Effector CD4-positive, alpha-beta T cell (primary cell): ENCODE measurements around the gene TRIO.

Experiments
- DNase-seq: peaks from one replicate; pipeline ENCODE4 v3.0.0-alpha.2; 2020

Gene TRIO

DNA sequence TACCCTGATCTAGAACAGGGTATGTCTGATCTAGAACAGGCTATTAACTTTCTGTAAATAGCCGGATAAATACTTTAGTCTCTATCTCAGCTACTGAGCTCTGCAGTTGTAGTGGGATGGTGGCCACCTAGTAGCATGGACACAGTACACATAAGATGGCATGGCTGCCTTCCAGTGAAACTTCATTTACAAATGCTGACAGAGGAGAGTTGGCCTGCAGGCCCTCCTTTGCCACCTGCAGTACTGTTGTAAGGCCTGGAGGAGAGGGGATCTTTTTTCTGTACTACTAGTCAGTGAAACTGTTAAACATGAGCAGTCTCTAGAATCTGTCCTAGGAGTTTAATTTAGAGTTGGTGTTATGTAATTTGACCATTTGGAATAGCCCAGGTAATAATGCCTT, 86.0 kb downstream of the TRIO start:
- DNase-seq = no peak

DNA sequence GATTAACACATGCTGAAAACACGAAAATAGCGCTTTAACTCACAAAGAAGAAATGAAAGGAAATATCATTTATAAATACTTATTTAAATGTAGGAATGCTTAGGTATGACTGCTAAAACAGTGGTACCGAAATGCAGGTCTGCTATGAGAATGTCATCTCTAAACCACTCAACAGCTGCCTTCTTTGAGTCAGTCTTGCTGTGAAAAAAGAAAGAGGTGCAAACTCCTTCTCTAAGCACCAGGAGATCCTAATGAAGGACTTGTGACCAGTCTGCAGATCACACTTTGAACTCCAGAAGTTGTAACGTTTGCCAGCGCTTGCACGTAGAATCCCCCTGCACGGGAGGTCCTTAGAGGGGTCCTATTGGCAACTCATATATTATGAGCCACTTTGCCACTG, 86.6 kb downstream of the TRIO start:
- no peak for DNase-seq

DNA sequence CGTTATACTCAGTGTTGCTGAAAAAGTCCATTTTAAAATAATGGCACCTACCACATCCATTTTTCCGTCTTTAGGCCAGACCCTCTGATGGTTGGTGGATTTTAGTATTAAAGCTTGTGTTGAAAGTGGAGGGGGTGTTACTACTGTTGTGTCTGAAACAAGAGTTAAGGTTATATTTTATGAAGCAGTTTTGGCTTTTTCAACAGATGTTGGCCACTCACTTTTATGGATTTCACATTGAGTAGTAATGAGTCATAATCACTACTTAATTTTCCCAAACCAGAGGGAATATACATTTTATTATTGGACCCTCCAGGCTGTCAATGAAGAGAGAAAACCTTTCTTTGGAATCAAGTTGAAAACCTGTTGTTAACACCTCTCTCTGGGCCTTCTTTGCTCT, 88.0 kb downstream of the TRIO start:
- DNase-seq = no peak

DNA sequence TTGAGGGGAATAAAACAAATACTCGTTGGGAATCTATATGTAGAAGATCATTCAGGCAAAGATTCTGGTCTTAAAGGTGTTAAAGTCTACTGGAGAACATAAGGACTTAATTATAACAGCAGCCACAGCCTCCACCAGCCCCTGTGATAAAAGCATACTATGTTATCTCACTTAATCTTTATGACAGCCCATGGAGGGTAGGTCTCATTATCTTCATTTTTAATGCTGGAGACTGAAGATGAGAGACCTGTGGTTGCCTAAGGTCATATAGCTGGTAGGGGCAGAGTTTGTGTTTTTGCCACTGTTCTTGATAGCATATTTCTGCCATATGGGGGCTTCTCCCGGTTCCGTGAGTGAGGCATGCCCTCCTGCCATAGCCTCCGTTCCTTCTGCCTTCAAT, 88.7 kb downstream of the TRIO start:
- DNase-seq = no peak

DNA sequence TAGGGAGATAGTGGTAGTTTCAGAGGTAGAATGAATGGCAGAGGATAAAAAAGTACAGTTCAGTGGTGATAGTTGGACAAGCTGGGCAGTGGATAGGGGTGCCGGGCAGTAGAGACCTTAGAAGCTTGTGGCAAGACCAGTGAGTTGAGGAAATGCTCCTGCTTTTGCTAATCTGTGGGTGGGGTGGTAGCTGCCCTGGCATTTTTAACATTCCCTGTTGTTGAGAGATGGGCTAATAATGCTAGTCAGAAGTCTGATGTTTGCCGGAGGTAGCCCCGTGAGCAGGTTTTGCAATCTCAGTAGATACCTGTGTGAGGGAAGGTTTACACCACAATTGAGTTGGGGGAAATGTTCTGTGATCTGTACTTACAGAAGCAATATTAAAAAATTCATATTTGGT, 91.1 kb downstream of the TRIO start:
- DNase-seq = no peak

DNA sequence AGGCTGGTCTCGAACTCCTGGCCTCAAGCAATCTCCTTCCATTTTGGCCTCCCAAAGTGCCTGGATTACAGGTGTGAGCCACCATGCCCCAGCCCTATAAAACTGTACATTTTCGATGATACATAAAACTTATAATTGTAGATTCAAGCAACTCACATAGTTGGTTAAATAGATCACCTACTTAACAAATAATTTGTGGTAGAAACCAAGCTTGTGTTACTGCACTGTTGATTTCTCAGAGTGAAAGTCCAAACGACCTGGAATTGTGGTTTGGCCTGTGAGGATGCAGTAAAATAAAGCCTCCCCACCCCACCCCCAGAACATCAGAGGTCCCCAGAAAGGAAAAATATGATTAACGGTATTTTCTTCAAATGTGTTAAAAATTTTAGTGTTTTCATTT, 92.7 kb downstream of the TRIO start:
- DNase-seq = no peak

DNA sequence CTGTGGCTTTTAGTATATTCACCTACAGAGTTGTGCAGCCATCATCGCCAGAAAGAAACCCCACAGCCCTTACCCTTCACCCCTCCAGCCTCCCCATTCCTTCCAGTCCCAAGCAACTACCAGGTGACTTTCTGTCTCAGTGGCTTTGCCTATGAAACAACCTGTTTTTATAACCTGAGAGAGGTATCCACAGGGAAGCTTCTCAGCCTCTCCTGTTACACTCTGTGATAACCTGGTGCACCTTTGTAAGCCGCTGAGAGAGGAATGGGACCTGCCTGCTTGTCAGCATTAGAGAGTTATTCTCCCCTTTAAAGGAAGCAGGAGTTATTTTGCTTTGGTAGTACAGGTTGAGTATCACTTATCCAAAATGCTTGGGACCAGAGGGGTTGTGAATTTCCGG, 93.6 kb downstream of the TRIO start:
- DNase-seq = no peak

DNA sequence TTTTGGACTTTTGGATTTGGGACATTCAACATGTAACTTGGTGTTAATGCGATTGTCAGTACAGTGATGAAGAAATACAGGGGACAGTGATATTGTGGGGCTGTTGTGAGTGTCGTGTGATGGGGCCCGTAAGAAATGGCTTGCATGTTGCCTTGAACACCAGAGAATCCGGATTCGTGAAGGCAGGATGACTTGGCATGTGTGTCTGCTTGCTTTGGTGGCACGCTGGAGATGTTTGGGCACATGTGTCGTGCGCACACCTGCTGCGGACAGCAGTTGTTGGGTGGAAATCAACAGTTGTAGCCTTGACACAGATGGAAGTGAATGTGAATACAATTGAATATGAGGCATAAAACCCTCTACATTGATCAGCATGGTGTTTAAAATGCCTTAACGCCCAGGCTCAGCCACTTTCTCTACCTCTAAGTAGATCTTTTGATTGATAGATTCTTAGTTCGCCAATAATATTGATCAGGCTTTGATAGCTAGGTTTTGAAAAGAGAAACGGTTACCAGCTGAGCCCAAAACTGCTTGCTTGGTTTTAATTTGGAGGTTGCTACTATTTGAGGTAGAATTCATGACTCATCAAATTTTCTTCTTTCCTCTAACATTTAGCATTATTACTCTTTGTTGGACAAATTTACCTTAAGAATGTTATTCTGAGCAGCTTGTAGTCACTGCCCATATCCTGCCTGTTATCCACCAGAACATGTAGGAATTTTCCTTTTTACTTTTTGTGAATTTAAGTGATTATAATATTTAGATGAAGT, 94.4 kb downstream of the TRIO start:
- no peak for DNase-seq

DNA sequence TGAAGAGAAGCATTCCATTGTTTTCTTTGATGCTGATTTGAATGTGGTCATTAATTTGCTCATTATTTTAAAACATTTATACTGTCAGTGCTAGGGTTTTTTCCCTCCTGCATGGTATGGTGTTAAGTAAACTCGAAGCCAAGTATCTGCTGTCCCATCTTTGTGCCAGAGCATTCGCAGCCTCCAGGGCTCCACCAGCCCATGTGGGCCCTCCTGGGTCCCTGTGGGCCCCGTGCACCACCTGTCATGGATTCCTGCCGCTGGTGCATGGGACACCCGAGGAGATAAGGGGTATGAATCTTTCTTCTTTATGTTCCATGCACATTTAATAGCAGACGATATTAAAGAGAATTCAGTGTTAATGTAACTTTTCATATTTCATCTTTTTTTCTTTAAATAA, 95.1 kb downstream of the TRIO start:
- DNase-seq = no peak

DNA sequence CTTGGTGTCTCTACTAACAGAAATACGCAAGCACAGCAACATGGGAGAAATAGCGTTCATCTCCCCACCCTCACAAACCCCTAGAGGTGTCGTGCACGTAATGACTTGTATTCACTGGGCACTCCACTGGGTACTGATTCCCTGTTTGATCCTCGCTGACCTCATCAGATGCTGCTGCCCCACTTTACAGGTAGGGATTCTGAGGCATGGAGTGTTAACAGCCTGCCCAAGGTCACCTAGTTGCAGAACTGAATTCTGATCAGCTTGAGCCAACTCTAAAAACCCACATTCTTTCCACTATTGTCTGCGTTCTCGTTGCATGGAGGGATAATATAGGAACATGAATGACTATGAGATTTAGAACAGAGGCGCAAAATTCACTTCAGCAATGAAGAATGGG, 96.3 kb downstream of the TRIO start:
- DNase-seq = no peak

DNA sequence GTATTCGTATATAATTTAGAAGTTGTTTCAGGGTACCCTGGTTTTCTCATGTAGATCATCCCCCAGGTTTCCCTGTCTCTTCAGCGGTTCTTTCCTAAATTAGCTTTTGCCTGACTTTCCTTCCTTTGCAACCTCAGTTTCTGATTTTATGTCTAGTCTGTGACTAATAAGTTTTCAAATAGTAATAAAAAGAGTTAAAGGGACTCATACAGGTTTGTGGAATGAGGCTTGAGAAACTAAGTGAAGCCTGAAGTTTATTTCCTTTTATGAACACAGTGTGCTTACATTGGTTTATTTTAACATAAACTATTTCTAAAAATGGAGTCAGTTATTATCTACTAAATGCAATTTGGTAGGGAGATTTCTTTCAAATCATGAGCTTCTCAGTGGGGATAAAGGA, 96.8 kb downstream of the TRIO start:
- no peak for DNase-seq

DNA sequence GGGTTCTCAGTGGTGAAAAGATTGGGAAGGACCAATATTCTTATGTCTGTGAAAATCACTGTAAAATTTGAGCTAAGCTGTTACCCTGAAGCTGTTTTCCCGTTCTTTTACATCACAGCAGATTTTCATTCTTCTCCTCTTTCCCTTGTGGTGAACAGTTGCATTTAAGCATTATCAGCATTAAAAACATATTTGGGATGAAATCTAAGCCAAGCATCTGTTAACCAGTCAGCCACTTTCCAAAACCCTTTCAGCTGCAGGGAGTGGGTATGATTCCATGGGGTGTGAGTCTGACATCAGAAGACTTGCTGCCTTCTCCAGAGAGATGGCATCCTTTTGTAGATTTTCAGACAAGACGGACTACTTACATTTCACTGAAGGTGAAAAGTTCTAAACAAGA, 97.2 kb downstream of the TRIO start:
- DNase-seq = no peak

DNA sequence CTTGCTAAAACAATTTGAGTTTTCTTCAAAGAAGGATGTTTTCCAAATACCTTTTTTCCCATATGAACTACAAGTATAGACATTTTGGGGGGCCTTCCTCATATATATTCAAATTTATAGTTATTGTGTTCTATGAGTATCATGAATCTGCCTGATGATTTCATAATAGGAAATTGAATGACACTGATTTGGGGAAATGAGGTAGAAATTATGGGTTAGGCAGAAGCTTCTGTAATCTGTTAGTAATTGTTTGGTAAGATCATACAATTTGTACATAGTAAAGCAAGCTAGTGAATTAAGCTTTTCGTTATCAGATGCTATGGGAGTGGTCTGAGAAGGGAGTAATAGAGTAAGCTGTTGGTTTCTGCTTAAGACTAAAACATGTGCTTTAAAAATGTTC, 98.0 kb downstream of the TRIO start:
- DNase-seq = no peak

DNA sequence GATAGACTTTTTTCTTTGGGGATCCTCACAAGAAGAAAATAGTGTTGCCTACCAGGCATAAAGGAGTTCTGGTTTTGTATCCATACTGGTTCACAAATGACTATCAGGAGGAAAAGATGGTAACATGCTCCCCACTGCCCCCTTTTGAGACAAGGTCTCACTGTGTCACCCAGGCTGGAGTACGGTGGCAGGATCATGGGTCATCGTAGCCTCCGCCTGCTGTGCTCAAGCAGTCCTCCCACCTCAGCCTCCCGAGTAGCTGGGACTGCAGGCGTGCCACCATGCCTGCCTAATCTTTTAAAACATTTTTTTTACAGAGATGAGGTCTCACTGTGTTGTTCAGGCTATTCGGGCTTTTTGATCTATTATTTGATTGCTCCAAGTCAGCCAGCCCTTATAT, 99.3 kb downstream of the TRIO start:
- DNase-seq = no peak

DNA sequence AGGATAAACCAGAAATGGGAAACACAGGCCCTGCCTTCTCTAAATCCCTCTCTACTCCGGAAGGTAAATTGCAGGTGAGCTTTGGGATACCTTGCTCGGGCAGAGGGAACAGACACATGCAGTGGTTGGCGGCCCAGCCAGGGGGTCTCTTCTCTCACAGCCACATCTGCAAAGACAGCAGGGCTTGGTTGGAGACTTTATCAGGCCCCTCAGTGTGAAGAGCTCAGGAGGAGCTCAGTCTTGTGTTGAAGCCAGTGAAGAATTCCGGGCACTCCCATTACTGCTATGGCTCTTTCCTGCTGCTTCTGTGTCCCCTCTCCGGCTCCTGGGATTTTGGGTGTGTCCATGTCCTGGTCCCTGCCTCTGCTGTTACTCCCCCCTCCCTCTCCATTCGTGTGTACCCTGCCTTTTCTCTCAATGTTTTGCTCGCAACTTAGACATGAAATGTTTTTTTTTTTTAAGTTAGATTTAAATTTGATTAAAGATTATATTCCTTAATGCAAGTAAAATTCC, 99.8 kb downstream of the TRIO start:
- DNase-seq = no peak

DNA sequence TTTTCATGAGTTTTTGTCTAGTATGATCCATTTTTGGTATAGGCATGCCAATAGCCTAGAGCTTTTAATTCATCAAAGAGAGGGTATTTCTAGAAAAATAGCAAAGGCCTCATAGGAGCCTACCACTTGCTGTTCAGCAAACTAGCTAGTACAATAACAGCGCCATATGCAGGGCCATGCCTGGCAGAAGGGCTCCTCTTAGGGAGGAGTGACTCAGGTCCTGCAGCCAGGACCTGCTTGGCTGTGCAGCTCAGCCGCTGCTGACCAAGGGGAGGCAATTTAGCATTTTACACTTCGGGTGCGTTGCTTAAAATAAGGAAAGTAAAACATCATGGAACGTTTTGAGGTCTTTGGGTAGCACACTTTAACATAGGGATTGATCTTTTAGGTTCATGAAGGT, 100.6 kb downstream of the TRIO start:
- no peak for DNase-seq

DNA sequence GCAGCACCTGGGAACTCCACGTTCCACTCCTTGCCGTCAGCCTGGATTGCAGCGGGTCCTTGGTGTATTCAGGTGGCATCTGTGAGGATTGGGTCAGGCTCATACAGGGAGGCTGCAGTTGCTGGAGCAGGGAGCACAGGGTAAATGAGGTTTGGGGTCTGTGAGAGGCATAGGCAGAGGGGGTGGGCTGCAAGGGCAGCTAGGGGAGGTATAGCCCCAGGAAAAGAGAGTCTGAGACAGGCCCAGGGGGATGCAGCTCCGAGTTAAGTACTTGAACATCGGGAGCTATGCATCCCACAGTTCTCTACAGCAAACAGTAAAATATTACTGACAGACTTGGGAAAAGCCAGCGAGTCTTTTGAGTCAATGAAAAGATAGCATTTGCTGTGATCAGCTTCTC, 101.6 kb downstream of the TRIO start:
- no peak for DNase-seq

DNA sequence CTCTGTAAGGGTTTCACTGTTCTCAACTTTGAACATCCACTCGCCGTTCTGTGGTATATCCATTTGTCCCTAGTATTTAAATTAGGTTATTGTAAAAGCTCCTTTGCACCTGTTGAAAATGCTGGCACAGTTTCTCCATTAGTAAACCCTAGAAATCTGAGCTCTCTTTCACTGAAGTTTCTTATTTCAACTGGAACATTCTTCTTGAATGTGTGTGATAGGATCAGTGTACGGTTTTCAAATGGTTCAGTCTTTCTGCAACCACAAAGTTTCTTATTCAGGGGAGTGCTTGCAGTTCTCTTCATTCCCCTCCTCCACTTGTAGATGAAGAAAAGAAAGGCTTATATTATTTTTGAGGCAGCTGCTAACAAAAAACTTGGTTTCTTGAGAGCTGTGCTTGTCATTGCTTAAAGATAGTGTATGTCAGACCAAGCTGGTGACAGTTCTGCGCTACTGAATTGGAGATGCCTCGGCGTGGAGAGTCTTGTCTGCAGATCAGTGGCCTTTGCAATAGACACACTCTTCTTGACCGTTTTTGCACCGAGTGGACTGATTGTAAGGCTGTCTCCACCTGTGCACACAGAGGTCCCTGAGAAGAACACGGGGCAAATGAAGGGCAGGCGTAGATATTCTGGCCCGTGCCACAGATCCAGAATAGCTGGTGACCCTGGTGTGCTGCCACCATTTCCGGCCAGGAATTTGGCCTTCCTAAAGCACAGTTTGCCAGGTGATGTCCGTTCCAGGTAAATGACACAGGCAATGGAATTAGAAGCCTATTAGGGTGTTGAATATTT, 102.2 kb downstream of the TRIO start:
- no peak for DNase-seq

DNA sequence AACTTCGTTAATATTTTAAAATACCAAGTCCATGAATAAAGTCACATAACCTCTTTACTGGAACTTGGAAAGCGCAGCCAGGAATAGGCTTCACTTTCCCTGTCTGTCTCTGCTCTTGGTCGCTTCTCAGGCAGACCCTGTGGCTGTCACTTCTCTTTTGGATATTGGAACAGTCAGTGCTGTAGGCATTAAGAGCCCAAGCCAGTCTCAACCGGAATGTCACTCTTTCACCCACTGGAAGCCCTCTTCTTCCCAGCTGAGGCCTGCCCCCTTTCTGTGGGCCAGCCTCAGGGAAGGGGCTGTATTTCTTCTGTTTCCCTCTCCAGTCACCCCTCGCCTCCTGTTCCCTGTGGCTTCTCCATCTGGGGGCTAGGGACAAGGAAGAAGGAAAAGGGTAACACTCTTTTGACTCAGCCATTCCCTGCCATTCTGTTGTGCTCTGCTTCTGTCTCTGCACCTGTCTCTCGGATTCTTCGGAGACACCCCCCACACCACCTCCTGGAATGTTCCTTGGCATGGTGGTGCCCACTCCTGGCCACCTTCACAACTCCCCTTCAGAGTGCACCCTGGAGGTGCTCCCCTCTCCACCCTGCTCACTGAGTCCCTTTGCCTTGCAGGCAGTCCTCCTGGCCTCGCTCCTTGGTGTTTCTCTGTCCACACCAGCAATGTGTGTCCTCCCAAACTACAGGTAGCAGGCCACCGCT, 103.4 kb downstream of the TRIO start:
- no peak for DNase-seq

DNA sequence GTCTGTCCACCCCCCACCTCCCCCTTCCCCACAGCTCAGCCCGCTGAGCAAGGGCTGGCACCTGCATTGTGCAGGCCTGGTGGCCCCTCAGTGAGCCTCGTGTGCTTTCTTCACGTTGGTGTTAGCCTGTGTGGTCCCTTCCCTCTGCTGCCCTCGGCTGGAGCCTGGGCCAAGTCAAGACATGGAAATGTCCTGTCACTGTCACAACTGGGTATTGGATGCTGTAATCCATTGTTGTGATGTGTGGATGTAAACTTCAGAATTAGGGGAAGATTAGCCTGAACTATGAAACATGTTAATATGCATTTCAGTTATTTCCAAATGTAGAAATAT, 103.9 kb downstream of the TRIO start:
- no peak for DNase-seq

DNA sequence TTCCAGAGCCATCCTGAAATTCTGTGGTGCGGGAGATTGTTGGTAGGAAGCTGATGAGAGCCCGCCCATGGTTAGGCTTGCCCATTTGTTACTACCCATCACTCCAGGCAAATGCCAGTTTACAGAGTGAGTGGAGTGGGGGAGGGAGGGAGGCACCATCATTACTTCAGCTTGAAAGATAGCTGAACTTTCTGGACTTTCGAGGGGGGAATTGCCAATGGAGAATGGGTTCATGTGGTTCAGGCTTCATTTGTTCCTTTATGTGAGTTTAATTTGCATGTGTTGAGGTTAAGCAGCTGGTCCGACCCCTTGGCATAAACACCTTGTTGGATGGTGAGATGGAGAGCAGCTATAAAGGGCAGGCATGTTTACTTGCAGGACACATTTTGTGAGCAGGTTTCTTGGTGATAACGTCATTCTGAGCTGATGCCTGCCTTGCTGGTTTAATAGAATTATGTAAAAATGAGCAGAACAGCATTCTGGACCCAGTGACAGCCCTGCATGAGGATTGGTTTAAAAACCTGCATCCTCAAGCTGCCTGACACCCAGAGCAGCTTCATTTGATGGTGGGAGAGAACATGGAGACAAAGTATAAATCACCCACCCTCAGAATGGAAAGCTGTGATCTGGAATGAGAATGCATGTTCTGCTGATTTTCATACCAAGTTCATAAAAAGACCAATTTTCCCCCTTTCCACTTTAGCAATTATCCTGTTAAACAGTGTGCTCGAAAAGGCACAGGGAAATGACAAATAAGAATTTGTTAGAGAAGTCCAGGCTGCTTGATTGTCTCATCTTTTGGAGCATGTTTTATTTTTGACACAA, 106.3 kb downstream of the TRIO start:
- DNase-seq = no peak

DNA sequence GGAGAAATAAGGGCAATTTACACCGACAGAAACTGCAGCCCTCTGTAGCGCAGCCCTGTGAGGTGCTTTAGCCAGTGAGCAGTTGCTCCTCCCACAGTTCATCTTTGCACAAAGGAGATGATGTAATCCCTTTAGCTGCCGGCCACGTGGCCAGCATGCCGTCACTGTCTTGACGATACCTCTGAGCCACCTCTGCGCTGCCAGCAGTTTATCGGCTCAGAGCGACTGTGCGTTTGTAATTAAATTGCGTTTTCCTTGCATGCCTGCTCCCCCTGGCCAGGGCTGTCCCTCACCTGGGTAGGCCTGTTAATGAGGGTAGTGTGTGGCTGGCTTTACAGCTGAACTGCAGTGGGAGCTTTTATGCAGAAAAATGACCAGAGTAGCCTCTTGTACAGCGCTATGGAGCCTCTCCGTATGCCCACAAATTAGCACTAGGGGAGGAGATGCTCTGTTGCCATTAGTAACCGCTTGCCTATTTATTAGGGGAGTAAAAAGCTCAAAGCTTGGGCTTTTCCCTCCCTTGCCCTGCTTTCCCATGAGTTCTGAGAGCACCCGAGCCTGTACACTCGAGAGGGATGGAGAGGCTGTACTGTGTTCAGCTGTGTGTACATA, 107.0 kb downstream of the TRIO start:
- no peak for DNase-seq
